ENCODE results near the gene SLC24A3. TPM values are rescaled to one million over a fixed set of nuclear protein-coding genes. Genes with fewer than 3 reads are reported as not detected.

Gene SLC24A3
- total and polyA plus RNA-seq, 2 of the 13 experiments (the other 11 are each of a cell fraction or from before 2014, with no cell fraction given) = not detected

- TF ChIP-seq ZBTB46 (CRISPR knock-in tag; IDR thresholded peaks at IDR 0.05; ENCODE audit: borderline replicate concordance) = no peak
- no peak for TF ChIP-seq ZNF260 (CRISPR knock-in tag; IDR thresholded peaks at IDR 0.05; ENCODE audit: borderline replicate concordance, low read depth)
- no peak for TF ChIP-seq SP5 (CRISPR knock-in tag; IDR thresholded peaks at IDR 0.05; ENCODE audit: borderline replicate concordance, low read depth)
- no peak for TF ChIP-seq NBN (conservative IDR thresholded peaks at IDR 0.05)
- TF ChIP-seq PBX2 (CRISPR knock-in tag; IDR thresholded peaks at IDR 0.05) = no peak
- no peak for TF ChIP-seq MTA1 (CRISPR knock-in tag; IDR thresholded peaks at IDR 0.05; ENCODE audit: borderline replicate concordance)
- 0 out of 2 replicates have a peak, but pooled peaks have one; percentile 42 for TF ChIP-seq ZNF546 (CRISPR knock-in tag; conservative IDR thresholded peaks at IDR 0.05)
- peak; percentile 100 for TF ChIP-seq STAG1 (CRISPR knock-in tag; IDR thresholded peaks at IDR 0.05)
- TF ChIP-seq SCMH1 (CRISPR knock-in tag; IDR thresholded peaks at IDR 0.05; ENCODE audit: borderline replicate concordance) = no peak
- no peak for TF ChIP-seq TEAD2 (CRISPR knock-in tag; IDR thresholded peaks at IDR 0.05)
- TF ChIP-seq TARDBP (CRISPR knock-in tag; IDR thresholded peaks at IDR 0.05) = 0 out of 2 replicates have a peak, but pooled peaks have one; percentile 25
- TF ChIP-seq FOXJ3 (CRISPR knock-in tag; IDR thresholded peaks at IDR 0.05; ENCODE audit: borderline replicate concordance) = no peak
- TF ChIP-seq RARG (CRISPR knock-in tag; IDR thresholded peaks at IDR 0.05; ENCODE audit: low read depth) = no peak
- TF ChIP-seq CC2D1A (CRISPR knock-in tag; IDR thresholded peaks at IDR 0.05) = no peak
- no peak for TF ChIP-seq PRPF4 (IDR thresholded peaks at IDR 0.05; ENCODE audit: low read depth, low read length, poor library complexity, severe bottlenecking)
- peak; percentile 22; the same call in 1 of the 2 replicates for TF ChIP-seq MIER3 (CRISPR knock-in tag; IDR thresholded peaks at IDR 0.05; ENCODE audit: borderline replicate concordance)
- TF ChIP-seq ZNF570 (CRISPR knock-in tag; IDR thresholded peaks at IDR 0.05; ENCODE audit: borderline replicate concordance) = no peak
- TF ChIP-seq ZNF788 (CRISPR knock-in tag; IDR thresholded peaks at IDR 0.05; ENCODE audit: borderline replicate concordance) = peak; percentile 66; the same call in 1 of the 2 replicates
- TF ChIP-seq ZNF883 (CRISPR knock-in tag; IDR thresholded peaks at IDR 0.05; ENCODE audit: not compliant biosample characterization) = peak; percentile 50
- TF ChIP-seq ZNF605 (CRISPR knock-in tag; IDR thresholded peaks at IDR 0.05) = no peak
- no peak for TF ChIP-seq ZBTB44 (CRISPR knock-in tag; IDR thresholded peaks at IDR 0.05)
- TF ChIP-seq ZFX (CRISPR knock-in tag; IDR thresholded peaks at IDR 0.05; ENCODE audit: low read depth) = no peak
- no peak for TF ChIP-seq BORCS8-MEF2B (CRISPR knock-in tag; IDR thresholded peaks at IDR 0.05)
- no peak for TF ChIP-seq ARID2 (CRISPR knock-in tag; IDR thresholded peaks at IDR 0.05; ENCODE audit: borderline replicate concordance)
- no peak for TF ChIP-seq ZNF33B (CRISPR knock-in tag; IDR thresholded peaks at IDR 0.05)
- TF ChIP-seq ZSCAN21 (CRISPR knock-in tag; IDR thresholded peaks at IDR 0.05; ENCODE audit: borderline replicate concordance) = peak; percentile 46; the same call in 1 of the 2 replicates
- TF ChIP-seq ZBTB7B (CRISPR knock-in tag; IDR thresholded peaks at IDR 0.05) = no peak
Measured at GRCh38 chr20:19661717-19662636, 449.5 kb downstream of the SLC24A3 start (continued).
